GM21360 (cell line): ENCODE results near the gene TMCC1.
A peak's percentile ranks its signal among the peaks of the same experiment; 100 is the strongest.
"Not testable (repeated sequence)": the region's sequence is repeated elsewhere in the genome, so short reads cannot be mapped to it uniquely, and the experiment has no call there.

ENCODE experiments used
- ATAC-seq: cut with Tn5 transposase; IDR thresholded peaks from one replicate; pipeline ENCODE4 v1.9.1; 2021; ENCODE audit warnings: mild to moderate bottlenecking, moderate library complexity; ENCODE audit not compliant: unreplicated experiment

TMCC1 gene

GRCh38 chr3:129892857-129893580 is 492 bp downstream of the TMCC1 start:
- ATAC-seq, result peak; percentile 48

GRCh38 chr3:129892486-129892856 is 1.0 kb downstream of the TMCC1 start:
- ATAC-seq, result no peak

- ATAC-seq, result no peak
Measured at GRCh38 chr3:129890891-129891290, 2.6 kb downstream of the TMCC1 start.

GRCh38 chr3:129890125-129890524 is 3.4 kb downstream of the TMCC1 start:
- ATAC-seq, result no peak

GRCh38 chr3:129888771-129889170 is 4.7 kb downstream of the TMCC1 start:
- ATAC-seq, result no peak

GRCh38 chr3:129881261-129881660 is 12.2 kb downstream of the TMCC1 start:
- ATAC-seq, result no peak

GRCh38 chr3:129878355-129878754 is 15.2 kb downstream of the TMCC1 start:
- no peak for ATAC-seq

GRCh38 chr3:129874479-129874878 is 19.0 kb downstream of the TMCC1 start:
- ATAC-seq, result not testable (repeated sequence)

GRCh38 chr3:129868912-129869311 is 24.6 kb downstream of the TMCC1 start:
- no peak for ATAC-seq

GRCh38 chr3:129867506-129868124 is 25.9 kb downstream of the TMCC1 start:
- ATAC-seq, result no peak

GRCh38 chr3:129865806-129866205 is 27.7 kb downstream of the TMCC1 start:
- ATAC-seq, result no peak

- no peak for ATAC-seq
Measured at GRCh38 chr3:129864519-129864918, 29.0 kb downstream of the TMCC1 start.

GRCh38 chr3:129859272-129859671 is 34.2 kb downstream of the TMCC1 start:
- no peak for ATAC-seq

GRCh38 chr3:129857899-129858298 is 35.6 kb downstream of the TMCC1 start:
- ATAC-seq, result no peak

GRCh38 chr3:129856790-129857189 is 36.7 kb downstream of the TMCC1 start:
- ATAC-seq, result not testable (repeated sequence)

- ATAC-seq, result no peak
Measured at GRCh38 chr3:129855832-129856419, 37.6 kb downstream of the TMCC1 start.

GRCh38 chr3:129855170-129855831 is 38.2 kb downstream of the TMCC1 start:
- ATAC-seq, result no peak

GRCh38 chr3:129854460-129854859 is 39.1 kb downstream of the TMCC1 start:
- ATAC-seq, result no peak

GRCh38 chr3:129845956-129846355 is 47.6 kb downstream of the TMCC1 start:
- no peak for ATAC-seq

GRCh38 chr3:129840707-129841360 is 52.7 kb downstream of the TMCC1 start:
- ATAC-seq, result no peak

GRCh38 chr3:129838086-129838485 is 55.4 kb downstream of the TMCC1 start:
- ATAC-seq, result no peak
